Neuron (in vitro differentiated cells): ENCODE measurements around the gene CCNY.
"Not testable (repeated sequence)": the region's sequence is repeated elsewhere in the genome, so short reads cannot be mapped to it uniquely, and the experiment has no call there.

Source experiments
- H2AFZ ChIP-seq: one replicate; pipeline ENCODE4 v1.6.1; 2013; ENCODE audit warnings: low read depth, mild to moderate bottlenecking, inconsistent platforms, low read length, moderate library complexity
- H3K27me3 ChIP-seq: one replicate; pipeline ENCODE4 v1.6.1; 2013; ENCODE audit warnings: low read length; ENCODE audit not compliant: insufficient read depth
- H3K36me3 ChIP-seq: one replicate; pipeline ENCODE4 v1.6.1; 2013; ENCODE audit warnings: low read length; ENCODE audit not compliant: insufficient read depth
- H3K4me1 ChIP-seq: one replicate; pipeline ENCODE4 v1.6.1; 2013; ENCODE audit warnings: low read length; ENCODE audit not compliant: insufficient read depth
- H3K4me3 ChIP-seq: 2 replicates; pipeline ENCODE4 v1.5.1; 2013; ENCODE audit warnings: mild to moderate bottlenecking, low read length, moderate library complexity
- H3K9me3 ChIP-seq: one replicate; pipeline ENCODE4 v1.6.1; 2013; ENCODE audit warnings: low read length

The CCNY gene

DNA sequence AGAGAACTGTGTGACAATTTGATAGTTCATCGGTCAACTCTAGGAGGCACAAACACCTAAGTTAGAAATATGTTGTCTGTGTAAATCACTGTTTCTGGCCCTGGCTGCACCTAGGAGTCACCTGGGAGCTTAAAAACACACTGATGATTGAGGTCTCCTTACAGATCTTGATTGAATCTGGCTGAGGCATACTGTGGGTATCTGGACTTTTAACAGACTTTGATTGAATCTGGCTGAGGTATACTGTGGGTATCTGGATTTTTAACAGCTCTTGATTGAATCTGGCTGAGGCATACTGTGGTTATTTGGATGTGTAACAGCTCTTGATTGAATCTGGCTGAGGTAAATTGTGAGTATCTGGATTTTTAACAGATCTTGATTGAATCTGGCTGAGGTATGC, 181.9 kb downstream of the CCNY start:
- not testable (repeated sequence) for H2AFZ ChIP-seq, H3K4me3 ChIP-seq, H3K27me3 ChIP-seq, H3K4me1 ChIP-seq, H3K36me3 ChIP-seq, H3K9me3 ChIP-seq

DNA sequence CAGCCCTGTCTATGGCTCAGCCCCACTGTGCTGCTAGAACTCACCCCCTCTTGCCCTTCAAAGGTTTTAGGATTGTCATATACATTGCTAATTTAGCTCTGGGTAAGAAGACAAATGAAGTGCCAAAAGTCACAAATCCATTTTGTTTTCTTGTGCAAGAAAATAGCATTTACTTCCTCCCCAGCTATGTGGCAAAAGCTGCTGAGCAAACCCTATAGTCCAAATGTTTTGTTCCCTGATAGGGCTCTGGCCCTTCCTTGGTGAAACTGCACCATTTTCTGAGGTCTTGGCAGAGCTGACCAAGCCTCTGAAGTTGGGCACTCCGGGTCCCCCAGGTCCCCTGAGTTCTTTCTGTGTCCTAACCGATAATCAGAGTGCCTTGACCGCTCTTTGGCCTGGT, 184.7 kb downstream of the CCNY start:
- H2AFZ ChIP-seq: no peak overlapping the region
- no peaks in the 10 kb centered on the region for H3K9me3 ChIP-seq
- H3K4me3 ChIP-seq: no peak overlapping the region
- H3K36me3 ChIP-seq: no peaks in the 10 kb centered on the region
- H3K27me3 ChIP-seq: no peaks in the 10 kb centered on the region
- H3K4me1 ChIP-seq: peaks cover 2% of the 10 kb centered on the region

DNA sequence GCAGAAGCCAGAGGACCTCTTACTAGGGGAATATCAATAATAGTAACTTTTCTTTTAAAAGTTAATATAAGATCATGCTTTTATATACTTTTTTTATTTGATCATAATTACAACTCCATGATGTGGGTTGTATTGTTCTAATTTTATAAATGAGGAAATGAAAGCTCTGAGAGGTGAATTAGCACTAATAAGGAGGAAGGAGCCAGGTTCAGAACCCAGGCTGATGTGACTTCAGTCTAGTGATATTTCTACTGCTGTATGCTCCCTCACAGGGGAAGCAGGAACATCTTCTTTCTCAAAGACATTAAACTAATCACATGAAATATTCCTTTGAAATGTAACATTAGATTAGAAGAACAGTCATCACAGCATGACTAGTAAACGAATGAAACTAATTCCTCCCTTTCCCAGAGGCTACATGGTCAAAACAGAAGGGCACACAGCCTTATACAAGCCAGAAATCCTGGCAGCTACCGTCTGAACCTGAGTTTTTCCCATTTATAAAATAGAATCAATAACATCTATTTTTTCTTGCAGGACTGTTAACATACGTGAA, 187.4 kb downstream of the CCNY start:
- Histone ChIP-seq H3K4me1 (peaks cover 2% of the 10 kb centered on the region), H2AFZ (no peak overlapping the region), H3K36me3 (no peaks in the 10 kb centered on the region), H3K27me3 (no peaks in the 10 kb centered on the region), H3K4me3 (no peak overlapping the region), H3K9me3 (no peaks in the 10 kb centered on the region)

DNA sequence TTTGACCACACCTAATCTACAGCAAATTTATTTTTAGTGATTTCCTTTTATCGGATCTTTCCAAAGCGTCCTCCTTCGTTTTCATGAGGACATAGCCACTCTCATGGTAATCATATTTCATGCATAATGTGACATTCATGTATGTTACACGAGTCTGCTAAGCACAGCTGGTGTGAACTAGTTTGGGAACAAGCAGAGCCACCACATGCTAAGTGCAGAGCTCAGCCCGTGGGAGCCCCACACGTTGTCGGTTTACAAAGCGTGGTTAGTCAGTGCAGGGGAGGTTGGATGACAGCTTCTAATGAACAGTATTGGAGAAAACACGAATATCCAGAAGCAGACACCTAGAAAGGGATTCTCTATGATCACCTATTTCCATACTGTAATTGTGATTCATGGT, 190.4 kb downstream of the CCNY start:
- Histone ChIP-seq H3K4me3 (no peak overlapping the region), H2AFZ (no peak overlapping the region), H3K27me3 (no peaks in the 10 kb centered on the region), H3K9me3 (no peaks in the 10 kb centered on the region), H3K36me3 (peaks cover 16% of the 10 kb centered on the region), H3K4me1 (no peaks in the 10 kb centered on the region)

DNA sequence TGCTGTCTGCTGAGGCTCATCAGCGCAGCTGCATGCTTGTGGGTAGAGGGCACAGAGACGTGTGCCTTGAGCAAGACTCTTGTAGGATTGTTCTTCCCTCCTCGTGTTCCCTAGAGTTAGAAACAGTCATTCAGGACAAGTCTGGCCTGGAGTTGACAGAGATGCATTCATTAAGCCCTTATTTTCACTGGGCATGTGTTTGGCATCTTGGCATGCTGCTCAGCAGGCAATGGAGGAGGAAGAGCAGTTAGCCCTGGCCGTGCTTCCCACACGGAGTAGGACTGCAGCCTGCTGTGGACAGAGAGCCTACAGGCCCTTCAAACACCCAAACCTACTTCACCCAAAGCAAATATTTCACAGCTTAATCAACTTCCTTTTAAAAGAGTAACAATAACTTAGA, 195.8 kb downstream of the CCNY start:
- H3K9me3 ChIP-seq: peaks cover 11% of the 10 kb centered on the region
- H3K36me3 ChIP-seq: peaks cover 49% of the 10 kb centered on the region
- H3K4me1 ChIP-seq: no peaks in the 10 kb centered on the region
- no peak overlapping the region for H2AFZ ChIP-seq
- no peak overlapping the region for H3K4me3 ChIP-seq
- H3K27me3 ChIP-seq: no peaks in the 10 kb centered on the region

DNA sequence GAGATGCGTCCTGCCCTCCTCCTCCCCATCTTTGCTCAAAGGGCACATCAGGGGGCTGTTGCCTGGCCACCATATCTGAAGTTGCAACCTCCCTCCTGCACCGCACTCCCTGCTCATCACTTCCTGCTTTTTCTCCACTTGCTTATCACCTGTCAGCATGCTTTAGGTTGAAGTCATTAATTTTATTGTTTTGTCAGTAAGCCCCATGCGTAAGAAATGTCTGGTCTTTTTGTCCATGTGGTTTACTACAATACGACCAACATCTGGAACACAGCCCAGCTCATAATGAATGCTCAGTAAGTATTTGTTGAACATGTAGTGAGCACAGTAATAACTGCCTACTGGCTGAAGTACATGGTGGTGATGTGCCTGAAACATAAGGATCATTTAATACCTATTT, 197.3 kb downstream of the CCNY start:
- Histone ChIP-seq H3K4me3 (no peak overlapping the region), H2AFZ (no peak overlapping the region), H3K36me3 (peaks cover 49% of the 10 kb centered on the region), H3K27me3 (no peaks in the 10 kb centered on the region), H3K4me1 (no peaks in the 10 kb centered on the region), H3K9me3 (peaks cover 14% of the 10 kb centered on the region)

DNA sequence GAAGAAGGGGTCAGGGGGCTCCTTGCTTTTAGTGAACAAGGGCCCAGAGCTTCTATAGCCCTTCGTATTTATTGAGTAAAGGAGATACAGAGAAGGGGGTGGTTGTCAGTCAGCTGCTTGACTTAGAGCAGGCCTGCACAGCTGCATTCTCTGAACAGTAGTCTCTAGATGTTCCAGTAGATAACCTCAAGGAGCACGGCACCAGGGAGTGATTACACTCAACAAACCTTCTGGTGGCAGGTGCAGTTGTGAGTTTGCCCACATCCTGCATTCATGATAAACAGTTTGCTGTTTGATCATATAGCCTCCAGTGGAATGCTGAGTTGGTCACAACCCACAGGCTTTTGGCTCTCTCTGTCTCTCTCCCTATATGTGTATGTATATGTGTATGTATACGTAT, 198.8 kb downstream of the CCNY start:
- Histone ChIP-seq H3K4me1 (no peaks in the 10 kb centered on the region), H3K4me3 (no peak overlapping the region), H3K27me3 (no peaks in the 10 kb centered on the region), H3K36me3 (peaks cover 47% of the 10 kb centered on the region), H2AFZ (no peak overlapping the region), H3K9me3 (peaks cover 14% of the 10 kb centered on the region)

DNA sequence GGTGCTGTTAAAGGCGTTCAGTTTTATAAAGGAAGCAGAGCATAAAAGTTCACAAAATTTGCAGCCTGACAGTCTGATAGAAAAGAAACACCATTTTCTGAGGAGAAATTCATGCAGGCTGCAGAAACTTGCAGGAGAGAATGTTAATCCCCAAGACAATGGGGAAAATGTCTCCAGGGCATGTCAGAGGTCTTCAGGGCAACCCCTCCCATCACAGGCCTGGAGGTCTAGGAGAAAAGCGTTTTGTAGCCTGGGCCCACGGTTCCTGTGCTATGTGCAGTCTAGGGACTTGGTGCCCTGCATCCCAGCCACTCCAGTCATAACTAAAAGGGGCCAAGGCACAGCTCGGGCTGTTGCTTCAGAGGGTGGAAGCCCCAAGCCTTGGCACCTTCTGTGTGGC, 200.5 kb downstream of the CCNY start:
- no peaks in the 10 kb centered on the region for H3K4me1 ChIP-seq
- no peak overlapping the region for H2AFZ ChIP-seq
- no peaks in the 10 kb centered on the region for H3K27me3 ChIP-seq
- peaks cover 32% of the 10 kb centered on the region for H3K36me3 ChIP-seq
- H3K9me3 ChIP-seq: peaks cover 14% of the 10 kb centered on the region
- H3K4me3 ChIP-seq: no peak overlapping the region

DNA sequence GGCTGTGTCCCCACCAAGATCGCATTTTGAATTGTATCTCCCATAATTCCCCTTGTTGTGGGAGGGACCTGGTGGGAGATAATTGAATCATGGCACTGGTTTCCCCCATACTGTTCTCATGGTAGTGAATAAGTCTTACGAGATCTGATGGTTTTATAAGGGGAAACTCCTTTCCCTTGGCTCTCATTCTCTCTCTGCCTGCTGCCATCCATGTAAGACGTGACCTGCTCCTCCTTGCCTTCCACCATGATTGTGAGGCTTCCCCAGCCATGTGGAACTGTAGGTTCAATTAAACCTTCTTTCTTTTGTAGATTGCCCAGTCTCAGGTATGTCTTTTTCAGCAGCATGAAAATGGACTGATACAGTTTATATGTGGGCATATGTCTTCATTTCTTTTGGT, 201.6 kb downstream of the CCNY start:
- not testable (repeated sequence) for H3K4me1 ChIP-seq, H3K4me3 ChIP-seq, H3K27me3 ChIP-seq, H2AFZ ChIP-seq
- H3K9me3 ChIP-seq: peaks cover 12% of the 10 kb centered on the region
- peaks cover 23% of the 10 kb centered on the region for H3K36me3 ChIP-seq

DNA sequence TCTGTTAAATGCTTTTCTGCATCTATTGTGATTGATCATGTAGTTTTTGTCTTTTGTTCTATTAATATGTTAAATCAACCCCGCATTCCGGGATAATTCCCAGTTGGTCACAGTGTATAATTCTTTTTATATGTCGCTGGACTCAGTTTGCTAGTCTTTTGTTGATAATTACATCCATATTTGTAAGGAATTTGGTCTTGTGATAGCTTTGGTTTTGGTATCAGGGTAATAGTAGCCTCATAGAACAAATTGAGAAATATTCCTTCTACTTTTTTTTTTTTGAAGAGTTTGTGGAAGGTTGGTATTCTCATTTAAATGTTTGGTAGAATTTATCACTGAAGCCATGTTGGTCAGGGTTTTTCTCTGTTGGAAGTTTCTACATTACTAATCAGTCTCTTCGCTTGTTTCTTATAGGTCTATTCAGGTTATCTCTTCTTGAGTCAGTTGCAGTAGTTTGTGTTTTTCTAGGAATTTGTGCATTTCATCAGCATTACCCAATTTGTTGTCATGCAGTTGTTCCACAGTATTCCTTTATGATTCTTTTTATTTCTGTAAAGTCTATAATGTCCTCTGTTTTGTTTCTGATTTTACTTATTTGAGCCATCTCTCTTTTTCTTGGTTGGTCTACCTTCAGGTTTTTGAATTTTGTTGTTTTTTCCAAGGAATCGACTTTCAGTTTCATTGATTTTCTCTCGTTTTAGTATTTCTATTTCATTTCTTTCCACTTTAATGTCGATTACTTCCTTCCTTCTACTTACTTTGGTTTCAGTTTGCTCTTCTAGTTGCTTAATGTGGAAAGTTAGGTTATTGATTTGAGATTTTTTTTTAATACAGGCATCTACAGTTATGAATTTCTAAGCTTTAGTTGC, 204.2 kb downstream of the CCNY start:
- no peaks in the 10 kb centered on the region for H3K27me3 ChIP-seq
- no peak overlapping the region for H3K4me3 ChIP-seq
- H3K4me1 ChIP-seq: no peaks in the 10 kb centered on the region
- H2AFZ ChIP-seq: no peak overlapping the region
- H3K36me3 ChIP-seq: peaks cover 5% of the 10 kb centered on the region
- H3K9me3 ChIP-seq: peaks cover 3% of the 10 kb centered on the region

DNA sequence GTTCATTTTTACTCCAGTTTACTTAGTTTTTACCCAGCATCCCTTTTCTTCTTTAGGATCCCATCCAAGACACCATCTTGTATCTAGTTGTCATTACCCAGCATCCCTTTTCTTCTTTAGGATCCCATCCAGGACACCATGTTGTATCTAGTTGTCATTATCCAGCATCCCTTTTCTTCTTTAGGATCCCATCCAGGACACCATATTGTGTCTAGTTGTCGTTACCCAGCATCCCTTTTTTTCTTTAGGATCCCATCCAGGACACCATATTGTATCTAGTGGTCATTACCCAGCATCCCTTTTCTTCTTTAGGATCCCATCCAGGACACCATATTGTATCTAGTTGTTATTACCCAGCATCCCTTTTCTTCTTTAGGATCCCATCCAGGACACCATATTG, 205.4 kb downstream of the CCNY start:
- no peaks in the 10 kb centered on the region for H3K4me1 ChIP-seq
- no peaks in the 10 kb centered on the region for H3K27me3 ChIP-seq
- peaks cover 3% of the 10 kb centered on the region for H3K9me3 ChIP-seq
- no peak overlapping the region for H2AFZ ChIP-seq
- H3K4me3 ChIP-seq: no peak overlapping the region
- peaks cover 3% of the 10 kb centered on the region for H3K36me3 ChIP-seq

DNA sequence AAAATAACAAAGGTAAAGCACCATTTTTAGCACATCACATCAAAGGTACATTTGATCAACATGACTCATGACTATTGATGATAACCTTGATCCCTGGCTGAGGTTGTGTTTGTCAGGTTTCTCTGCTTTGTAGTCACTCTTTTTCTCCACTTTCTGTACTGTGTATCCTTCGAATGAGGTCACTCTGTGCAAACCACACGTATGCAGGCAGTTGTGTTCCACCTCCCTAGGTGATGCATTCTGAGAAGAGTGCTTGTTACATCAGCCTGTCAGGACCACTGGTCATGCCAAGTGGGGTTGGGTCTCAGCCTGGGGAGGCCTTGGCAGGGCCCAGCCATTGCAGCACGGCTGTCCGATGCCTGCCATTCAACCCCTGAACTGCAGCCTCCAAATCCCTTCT, 206.0 kb downstream of the CCNY start:
- Histone ChIP-seq H2AFZ (no peak overlapping the region), H3K4me1 (no peaks in the 10 kb centered on the region), H3K9me3 (peaks cover 1% of the 10 kb centered on the region), H3K36me3 (peaks cover 4% of the 10 kb centered on the region), H3K4me3 (no peak overlapping the region), H3K27me3 (no peaks in the 10 kb centered on the region)

DNA sequence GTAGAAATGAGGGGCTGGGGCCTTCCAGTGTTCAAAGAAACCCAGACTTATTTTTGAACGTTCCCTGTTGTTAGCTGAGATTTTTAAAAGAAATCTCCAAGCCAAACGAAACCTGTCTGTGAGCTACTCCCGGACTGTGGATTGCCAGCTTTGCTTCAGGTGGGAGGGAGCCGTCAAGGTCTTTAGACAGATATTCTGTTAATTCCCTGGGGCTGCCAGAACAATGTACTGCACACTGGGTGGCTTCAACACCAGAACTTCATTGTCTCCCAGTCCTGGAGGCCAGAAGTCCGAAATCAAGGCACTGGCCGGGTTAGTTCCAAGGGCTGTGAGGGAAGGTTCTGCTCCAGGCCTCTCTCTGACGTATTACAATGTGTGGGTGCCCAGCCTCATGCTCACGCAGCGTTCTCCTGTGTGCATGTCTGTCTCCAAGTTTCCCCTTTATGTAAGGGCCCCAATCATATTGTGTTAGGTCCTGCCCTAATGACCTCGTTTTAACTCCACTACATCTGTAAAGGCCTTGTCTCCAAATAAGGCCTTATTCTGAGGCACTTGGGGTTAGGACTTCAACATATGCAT, 208.9 kb downstream of the CCNY start:
- Histone ChIP-seq H3K4me1 (no peaks in the 10 kb centered on the region), H3K9me3 (no peaks in the 10 kb centered on the region), H3K36me3 (peaks cover 11% of the 10 kb centered on the region), H2AFZ (no peak overlapping the region), H3K27me3 (no peaks in the 10 kb centered on the region), H3K4me3 (no peak overlapping the region)
